HCT116 (cell line): Measurements from ENCODE around the gene CRIM1. TPM values are rescaled to one million over a fixed set of nuclear protein-coding genes. Genes with fewer than 3 reads are reported as not detected.

Experiments used
- ATAC-seq: fragments of 200-7000 bp; cut with Tn5 transposase; 2 replicates; pipeline ENCODE4 v1.9.1; 2020; ENCODE audit warnings: mild to moderate bottlenecking, moderate library complexity
- BruUV-seq: library from RNA; stranded (reverse); fragments of 400-500 nt; replicated peaks from 2 replicates; lab custom pipeline; 2021; lab: Mats Ljungman, UMichigan
- CTCF ChIA-PET: fragments of 300-600 bp; sonication (Branson Sonifier 250); formaldehyde crosslinking; loops from one replicate; lab custom pipeline; 2021; ENCODE audit warnings: antibody characterized with exemption; lab: Charles Lee
- POLR2A ChIA-PET: fragments of 300-600, 350-600 bp; sonication (Branson Sonifier 250); formaldehyde crosslinking; loops from one replicate; lab custom pipeline; 2021; ENCODE audit warnings: antibody characterized with exemption; lab: Charles Lee
- RAD21 ChIA-PET, 2 experiments: fragments of 300-600 bp; sonication (Branson Sonifier 250); formaldehyde crosslinking; loops; one replicate each; lab custom pipeline; 2023; ENCODE audit warnings: low total read pairs in 2 of 2; ENCODE audit not compliant: uncharacterized antibody in 2 of 2, unreplicated experiment in 2 of 2, low non-redundant PET in 1 of 2; lab: Charles Lee
- DNase-seq: peaks from one replicate; pipeline ENCODE4 v3.0.0-alpha.2; 2010; ENCODE audit warnings: low read depth, low spot score
- H2AFZ ChIP-seq: fragments of 200-600 bp; shearing (Covaris generic), sonication (generic); 2 replicates; pipeline ENCODE4 v1.6.1; 2017; ENCODE audit warnings: low read depth, mixed run types, mixed read lengths, antibody characterized with exemption, low read length; ENCODE audit not compliant: poor library complexity, severe bottlenecking
- H3K27ac ChIP-seq: 2 replicates; pipeline ENCODE4 v1.5.1; 2012; ENCODE audit warnings: low read depth, low read length
- H3K27me3 ChIP-seq: fragments of 200-600 bp; sonication (generic); 2 replicates; pipeline ENCODE4 v1.6.1; 2016; ENCODE audit warnings: mixed run types, low read length, mixed read lengths; ENCODE audit not compliant: insufficient read depth
- H3K36me3 ChIP-seq, 2 experiments: fragments of 200-500 bp in 1 of 2; fragments of 200-600 bp in 1 of 2; sonication (Bioruptor generic) in 1 of 2; sonication (generic) in 1 of 2; 2 replicates each; pipeline versions ENCODE4 v1.5.1 to v1.6.1; 2014 to 2016; ENCODE audit warnings: low read length in 2 of 2, inconsistent platforms in 1 of 2, mixed read lengths in 1 of 2, mixed run types in 1 of 2; ENCODE audit not compliant: insufficient read depth in 2 of 2, control insufficient read depth in 1 of 2
- H3K4me1 ChIP-seq, 2 experiments: fragments of 200-600 bp in 1 of 2; sonication (generic) in 1 of 2; 2 replicates each; pipeline versions ENCODE4 v1.5.1 to v1.6.1; 2012 to 2017; ENCODE audit warnings: low read length in 2 of 2, inconsistent platforms in 1 of 2, mild to moderate bottlenecking in 1 of 2, mixed read lengths in 1 of 2, mixed run types in 1 of 2, moderate library complexity in 1 of 2; ENCODE audit not compliant: insufficient read depth in 2 of 2, control insufficient read depth in 1 of 2
- H3K4me2 ChIP-seq: fragments of 200-600 bp; sonication (generic); 2 replicates; pipeline ENCODE4 v1.6.1; 2017; ENCODE audit warnings: mixed run types, low read length, mixed read lengths
- H3K4me3 ChIP-seq, 2 experiments: fragments of 200-600 bp in 1 of 2; sonication (generic) in 1 of 2; replicated peaks in 1 of 2; 2 replicates each; pipeline ENCODE4 v1.5.1; 2011 to 2016; ENCODE audit warnings: low read length in 2 of 2, control low read depth in 1 of 2, low read depth in 1 of 2, mild to moderate bottlenecking in 1 of 2, mixed read lengths in 1 of 2, mixed run types in 1 of 2
- H3K79me2 ChIP-seq: fragments of 200-600 bp; sonication (generic); 2 replicates; pipeline ENCODE4 v1.6.1; 2017; ENCODE audit warnings: mild to moderate bottlenecking, mixed run types, low read length, moderate library complexity, mixed read lengths; ENCODE audit not compliant: insufficient read depth
- H3K9ac ChIP-seq: fragments of 200-600 bp; sonication (generic); 2 replicates; pipeline ENCODE4 v1.6.1; 2016; ENCODE audit warnings: low read length, mixed read lengths
- H3K9me2 ChIP-seq: fragments of 200-600 bp; sonication (generic), shearing (Covaris generic); 2 replicates; pipeline ENCODE4 v1.6.1; 2017; ENCODE audit warnings: mixed run types, mild to moderate bottlenecking, moderate library complexity; ENCODE audit not compliant: insufficient read depth
- H3K9me3 ChIP-seq, 2 experiments: fragments of 200-500 bp in 1 of 2; fragments of 200-600 bp in 1 of 2; sonication (Bioruptor generic) in 1 of 2; sonication (generic) in 1 of 2; 2 replicates each; pipeline ENCODE4 v1.6.1; 2014 to 2017; ENCODE audit warnings: low read length in 2 of 2, mixed read lengths in 2 of 2, inconsistent platforms in 1 of 2, low read depth in 1 of 2, mild to moderate bottlenecking in 1 of 2, mixed run types in 1 of 2, moderate library complexity in 1 of 2; ENCODE audit not compliant: control insufficient read depth in 1 of 2, insufficient read depth in 1 of 2
- H4K20me1 ChIP-seq: fragments of 200-600 bp; sonication (generic), shearing (Covaris generic); 2 replicates; pipeline ENCODE4 v1.6.1; 2017; ENCODE audit warnings: mixed run types, mild to moderate bottlenecking, moderate library complexity; ENCODE audit not compliant: insufficient read depth
- CEBPB ChIP-seq: IDR thresholded peaks from 2 replicates; pipeline ENCODE4 v1.6.1; 2012; ENCODE audit warnings: low read depth
- ELF1 ChIP-seq: IDR thresholded peaks from 2 replicates; pipeline ENCODE4 v1.6.1; 2012; ENCODE audit warnings: low read depth, borderline replicate concordance
- EZH2 ChIP-seq: fragments of 200-600 bp; sonication (generic); IDR thresholded peaks from 2 replicates; pipeline ENCODE4 v1.6.1; 2017; ENCODE audit warnings: antibody characterized with exemption, mixed run types
- FOSL1 ChIP-seq: IDR thresholded peaks from 2 replicates; pipeline ENCODE4 v1.6.1; 2012; ENCODE audit warnings: low read depth
- JUND ChIP-seq: IDR thresholded peaks from 2 replicates; pipeline ENCODE4 v1.6.1; 2012
- POLR2A ChIP-seq: IDR thresholded peaks from 2 replicates; pipeline ENCODE4 v1.7.0; 2011; ENCODE audit warnings: borderline replicate concordance; ENCODE audit not compliant: insufficient read depth, insufficient read length; ENCODE audit errors: extremely low read depth
- POLR2AphosphoS5 ChIP-seq: IDR thresholded peaks from 2 replicates; pipeline ENCODE4 v1.6.1; 2011; ENCODE audit warnings: mild to moderate bottlenecking, low read depth, low read length, moderate library complexity
- SIN3A ChIP-seq: IDR thresholded peaks from 2 replicates; pipeline ENCODE4 v1.6.1; 2012; ENCODE audit warnings: low read depth
- SP1 ChIP-seq: IDR thresholded peaks from 2 replicates; pipeline ENCODE4 v1.6.1; 2012; ENCODE audit warnings: low read depth
- TCF7L2 ChIP-seq: IDR thresholded peaks from 2 replicates; pipeline ENCODE4 v1.7.0; 2011; ENCODE audit warnings: borderline replicate concordance, inconsistent platforms; ENCODE audit not compliant: insufficient read depth, insufficient read length; ENCODE audit errors: extremely low read depth
- YY1 ChIP-seq: IDR thresholded peaks from 2 replicates; pipeline ENCODE4 v1.6.1; 2011; ENCODE audit warnings: low read length, low read depth, moderate library complexity, mild to moderate bottlenecking; ENCODE audit not compliant: insufficient replicate concordance; ENCODE audit errors: extremely low read depth
- intact Hi-C: fragments of 100-400 bp; cut with micrococcal nuclease; formaldehyde crosslinking; loops from 2 replicates; pipeline ENCODE4 v1.10.0; 2022
- total RNA-seq: library from RNA; stranded (reverse); gene quantifications from one replicate; pipeline ENCODE4 v1.2.1, GENCODE V29; 2021; ENCODE audit not compliant: unreplicated experiment
- TF ChIP-seq, protein P1 (sequence below), 3 experiments: fragments of 200-600 bp in 1 of 3; sonication (generic) in 1 of 3; IDR thresholded peaks in 2 of 3; conservative IDR thresholded peaks in 1 of 3; 2 replicates each; pipeline ENCODE4 v1.5.1; 2012 to 2017; ENCODE audit warnings: low read depth in 2 of 3, low read length in 2 of 3, antibody characterized with exemption in 1 of 3, borderline replicate concordance in 1 of 3, control low read depth in 1 of 3, mild to moderate bottlenecking in 1 of 3, mixed read lengths in 1 of 3, mixed run types in 1 of 3, moderate library complexity in 1 of 3; ENCODE audit not compliant: insufficient read depth in 1 of 3
- TF ChIP-seq, protein P2 (sequence below): IDR thresholded peaks from 2 replicates; pipeline ENCODE4 v1.6.1; 2012; ENCODE audit warnings: low read depth
- TF ChIP-seq, protein P3 (sequence below): IDR thresholded peaks from 2 replicates; pipeline ENCODE4 v1.6.1; 2012

CRIM1 gene
- total RNA-seq, 1 experiment from 2014 or later = 27.2 TPM

DNA sequence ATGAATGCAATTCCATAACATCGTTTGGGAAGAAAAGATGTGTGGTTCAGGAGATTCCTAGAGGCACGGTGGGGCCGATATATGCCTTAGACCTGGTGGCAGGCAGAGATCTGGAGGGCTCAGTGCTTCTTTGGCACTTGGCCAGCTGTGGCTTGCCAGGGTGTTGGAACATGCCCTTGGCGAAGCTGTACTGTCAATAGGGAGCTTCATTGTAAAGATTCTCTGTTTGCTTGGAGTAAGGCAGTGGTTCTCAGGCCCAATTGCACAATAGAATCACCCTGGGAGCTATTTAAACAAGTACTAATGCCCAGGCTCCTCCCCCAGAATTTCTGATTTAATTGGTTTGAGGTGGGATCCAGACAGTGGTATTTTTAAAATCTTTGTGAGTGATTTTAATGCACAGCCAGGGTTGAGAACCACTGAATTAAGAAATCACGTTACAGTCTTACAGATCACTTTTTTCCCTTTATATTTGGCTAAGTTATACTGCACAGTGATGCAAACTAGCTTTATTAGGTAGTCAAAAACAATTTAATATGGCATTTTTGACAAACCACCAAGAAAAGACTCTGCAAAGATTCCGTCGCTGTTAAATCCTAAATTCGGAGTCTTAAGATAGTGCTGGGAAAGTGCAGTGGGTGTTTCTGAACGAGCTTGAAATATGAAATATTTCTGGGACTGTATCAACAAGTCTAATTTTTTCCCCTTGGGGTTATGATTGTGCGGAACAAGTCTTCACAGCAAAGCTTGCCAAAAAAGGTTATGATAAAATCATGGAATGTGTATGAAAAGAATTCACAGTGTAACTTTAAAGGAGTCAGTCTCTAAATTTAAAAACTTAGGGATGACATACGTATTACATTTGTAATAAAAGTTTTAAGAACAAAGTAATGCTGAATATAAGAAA lies 78.0 kb downstream of the CRIM1 start:
- ChIA-PET RAD21 (no interaction called here), CTCF (no interaction called here), POLR2A (no interaction called here)
- no TSS peak for BruUV-seq
- Histone ChIP-seq H3K9ac (no peak overlapping the region), H3K4me2 (no peak overlapping the region), H3K27me3 (no peaks in the 10 kb centered on the region), H3K9me3 (no peaks in the 10 kb centered on the region), H3K79me2 (peaks cover 29% of the 10 kb centered on the region), H2AFZ (no peak overlapping the region), H3K4me1 (peaks cover 3 to 16% of the 10 kb centered on the region in 2 experiments; a peak in 2 of 4 replicates), H4K20me1 (no peaks in the 10 kb centered on the region), H3K9me2 (no peaks in the 10 kb centered on the region), H3K36me3 (no peaks in the 10 kb centered on the region), H3K27ac (no peak overlapping the region), H3K4me3 (no peak overlapping the region)
- no peak for TF ChIP-seq POLR2AphosphoS5
- no peak for TF ChIP-seq YY1
- TF ChIP-seq TCF7L2 = no peak
- TF ChIP-seq CEBPB = no peak
- TF ChIP-seq, protein P1, sequence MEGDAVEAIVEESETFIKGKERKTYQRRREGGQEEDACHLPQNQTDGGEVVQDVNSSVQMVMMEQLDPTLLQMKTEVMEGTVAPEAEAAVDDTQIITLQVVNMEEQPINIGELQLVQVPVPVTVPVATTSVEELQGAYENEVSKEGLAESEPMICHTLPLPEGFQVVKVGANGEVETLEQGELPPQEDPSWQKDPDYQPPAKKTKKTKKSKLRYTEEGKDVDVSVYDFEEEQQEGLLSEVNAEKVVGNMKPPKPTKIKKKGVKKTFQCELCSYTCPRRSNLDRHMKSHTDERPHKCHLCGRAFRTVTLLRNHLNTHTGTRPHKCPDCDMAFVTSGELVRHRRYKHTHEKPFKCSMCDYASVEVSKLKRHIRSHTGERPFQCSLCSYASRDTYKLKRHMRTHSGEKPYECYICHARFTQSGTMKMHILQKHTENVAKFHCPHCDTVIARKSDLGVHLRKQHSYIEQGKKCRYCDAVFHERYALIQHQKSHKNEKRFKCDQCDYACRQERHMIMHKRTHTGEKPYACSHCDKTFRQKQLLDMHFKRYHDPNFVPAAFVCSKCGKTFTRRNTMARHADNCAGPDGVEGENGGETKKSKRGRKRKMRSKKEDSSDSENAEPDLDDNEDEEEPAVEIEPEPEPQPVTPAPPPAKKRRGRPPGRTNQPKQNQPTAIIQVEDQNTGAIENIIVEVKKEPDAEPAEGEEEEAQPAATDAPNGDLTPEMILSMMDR (IDR thresholded peaks at IDR 0.05 in 2 of 3, conservative IDR thresholded peaks at IDR 0.05 in 1 of 3; ENCODE audit: borderline replicate concordance in 1 of 3, insufficient read depth in 1 of 3, low read depth in 2 of 3, low read length in 2 of 3) = no peak
- no peak for TF ChIP-seq POLR2A
- no peak for TF ChIP-seq FOSL1
- no peak for TF ChIP-seq JUND
- no peak for TF ChIP-seq EZH2
- TF ChIP-seq, protein P2, sequence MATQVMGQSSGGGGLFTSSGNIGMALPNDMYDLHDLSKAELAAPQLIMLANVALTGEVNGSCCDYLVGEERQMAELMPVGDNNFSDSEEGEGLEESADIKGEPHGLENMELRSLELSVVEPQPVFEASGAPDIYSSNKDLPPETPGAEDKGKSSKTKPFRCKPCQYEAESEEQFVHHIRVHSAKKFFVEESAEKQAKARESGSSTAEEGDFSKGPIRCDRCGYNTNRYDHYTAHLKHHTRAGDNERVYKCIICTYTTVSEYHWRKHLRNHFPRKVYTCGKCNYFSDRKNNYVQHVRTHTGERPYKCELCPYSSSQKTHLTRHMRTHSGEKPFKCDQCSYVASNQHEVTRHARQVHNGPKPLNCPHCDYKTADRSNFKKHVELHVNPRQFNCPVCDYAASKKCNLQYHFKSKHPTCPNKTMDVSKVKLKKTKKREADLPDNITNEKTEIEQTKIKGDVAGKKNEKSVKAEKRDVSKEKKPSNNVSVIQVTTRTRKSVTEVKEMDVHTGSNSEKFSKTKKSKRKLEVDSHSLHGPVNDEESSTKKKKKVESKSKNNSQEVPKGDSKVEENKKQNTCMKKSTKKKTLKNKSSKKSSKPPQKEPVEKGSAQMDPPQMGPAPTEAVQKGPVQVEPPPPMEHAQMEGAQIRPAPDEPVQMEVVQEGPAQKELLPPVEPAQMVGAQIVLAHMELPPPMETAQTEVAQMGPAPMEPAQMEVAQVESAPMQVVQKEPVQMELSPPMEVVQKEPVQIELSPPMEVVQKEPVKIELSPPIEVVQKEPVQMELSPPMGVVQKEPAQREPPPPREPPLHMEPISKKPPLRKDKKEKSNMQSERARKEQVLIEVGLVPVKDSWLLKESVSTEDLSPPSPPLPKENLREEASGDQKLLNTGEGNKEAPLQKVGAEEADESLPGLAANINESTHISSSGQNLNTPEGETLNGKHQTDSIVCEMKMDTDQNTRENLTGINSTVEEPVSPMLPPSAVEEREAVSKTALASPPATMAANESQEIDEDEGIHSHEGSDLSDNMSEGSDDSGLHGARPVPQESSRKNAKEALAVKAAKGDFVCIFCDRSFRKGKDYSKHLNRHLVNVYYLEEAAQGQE = no peak
- TF ChIP-seq ELF1 = no peak
- no peak for TF ChIP-seq SP1
- TF ChIP-seq, protein P3, sequence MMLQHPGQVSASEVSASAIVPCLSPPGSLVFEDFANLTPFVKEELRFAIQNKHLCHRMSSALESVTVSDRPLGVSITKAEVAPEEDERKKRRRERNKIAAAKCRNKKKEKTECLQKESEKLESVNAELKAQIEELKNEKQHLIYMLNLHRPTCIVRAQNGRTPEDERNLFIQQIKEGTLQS = no peak
- TF ChIP-seq SIN3A = no peak
- no peak for ATAC-seq
- DNase-seq = no peak
- intact Hi-C loops = no loop called here
